H1 (cell line): ENCODE results near the gene PYCARD.

Experiments
- CBX5 ChIP-seq: fragments of 300-800, 300-1000 bp; sonication (generic); IDR thresholded peaks from 2 replicates; pipeline ENCODE4 v1.7.1; 2016; ENCODE audit warnings: antibody characterized with exemption, low read length, low read depth
- TF ChIP-seq, protein P1 (sequence below), 3 experiments: IDR thresholded peaks; 1 replicate in 2 of 3; 2 replicates in 1 of 3; pipeline versions ENCODE4 v1.5.1 to v1.6.1; 2011; ENCODE audit warnings: low read length in 3 of 3, mild to moderate bottlenecking in 3 of 3, inconsistent platforms in 2 of 3, low read depth in 1 of 3, moderate library complexity in 1 of 3; ENCODE audit not compliant: insufficient read depth in 1 of 3; ENCODE audit errors: control extremely low read depth in 1 of 3

DNA sequence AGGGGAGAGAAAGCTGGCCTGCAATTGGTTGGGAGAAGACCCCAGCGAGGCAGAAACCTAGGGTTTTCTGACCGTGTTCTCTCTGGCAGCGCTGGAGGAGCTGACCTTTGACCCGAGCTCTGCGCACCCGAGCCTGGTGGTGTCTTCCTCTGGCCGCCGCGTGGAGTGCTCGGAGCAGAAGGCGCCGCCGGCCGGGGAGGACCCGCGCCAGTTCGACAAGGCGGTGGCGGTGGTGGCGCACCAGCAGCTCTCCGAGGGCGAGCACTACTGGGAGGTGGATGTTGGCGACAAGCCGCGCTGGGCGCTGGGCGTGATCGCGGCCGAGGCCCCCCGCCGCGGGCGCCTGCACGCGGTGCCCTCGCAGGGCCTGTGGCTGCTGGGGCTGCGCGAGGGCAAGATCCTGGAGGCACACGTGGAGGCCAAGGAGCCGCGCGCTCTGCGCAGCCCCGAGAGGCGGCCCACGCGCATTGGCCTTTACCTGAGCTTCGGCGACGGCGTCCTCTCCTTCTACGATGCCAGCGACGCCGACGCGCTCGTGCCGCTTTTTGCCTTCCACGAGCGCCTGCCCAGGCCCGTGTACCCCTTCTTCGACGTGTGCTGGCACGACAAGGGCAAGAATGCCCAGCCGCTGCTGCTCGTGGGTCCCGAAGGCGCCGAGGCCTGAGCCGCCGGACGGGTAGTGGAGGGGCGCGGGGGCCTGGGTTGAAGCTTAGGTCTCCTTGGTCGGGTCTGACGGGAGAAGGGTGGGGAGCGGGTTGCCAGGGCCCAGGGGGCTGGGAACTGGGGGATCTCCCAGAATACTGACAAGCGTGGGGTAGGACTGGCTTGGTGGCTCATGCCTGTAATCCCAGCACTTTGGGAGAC lies 21.8 kb upstream of the PYCARD start:
- TF ChIP-seq, protein P1, sequence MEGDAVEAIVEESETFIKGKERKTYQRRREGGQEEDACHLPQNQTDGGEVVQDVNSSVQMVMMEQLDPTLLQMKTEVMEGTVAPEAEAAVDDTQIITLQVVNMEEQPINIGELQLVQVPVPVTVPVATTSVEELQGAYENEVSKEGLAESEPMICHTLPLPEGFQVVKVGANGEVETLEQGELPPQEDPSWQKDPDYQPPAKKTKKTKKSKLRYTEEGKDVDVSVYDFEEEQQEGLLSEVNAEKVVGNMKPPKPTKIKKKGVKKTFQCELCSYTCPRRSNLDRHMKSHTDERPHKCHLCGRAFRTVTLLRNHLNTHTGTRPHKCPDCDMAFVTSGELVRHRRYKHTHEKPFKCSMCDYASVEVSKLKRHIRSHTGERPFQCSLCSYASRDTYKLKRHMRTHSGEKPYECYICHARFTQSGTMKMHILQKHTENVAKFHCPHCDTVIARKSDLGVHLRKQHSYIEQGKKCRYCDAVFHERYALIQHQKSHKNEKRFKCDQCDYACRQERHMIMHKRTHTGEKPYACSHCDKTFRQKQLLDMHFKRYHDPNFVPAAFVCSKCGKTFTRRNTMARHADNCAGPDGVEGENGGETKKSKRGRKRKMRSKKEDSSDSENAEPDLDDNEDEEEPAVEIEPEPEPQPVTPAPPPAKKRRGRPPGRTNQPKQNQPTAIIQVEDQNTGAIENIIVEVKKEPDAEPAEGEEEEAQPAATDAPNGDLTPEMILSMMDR (IDR thresholded peaks at IDR 0.05; ENCODE audit: control extremely low read depth in 1 of 3, insufficient read depth in 1 of 3, low read depth in 1 of 3, low read length in 3 of 3): no peak
- no peak for TF ChIP-seq CBX5
